Measurements from ENCODE around the gene EP400.
"Not testable (repeated sequence)": the region's sequence is repeated elsewhere in the genome, so short reads cannot be mapped to it uniquely, and the experiment has no call there.

EP400 gene

DNA sequence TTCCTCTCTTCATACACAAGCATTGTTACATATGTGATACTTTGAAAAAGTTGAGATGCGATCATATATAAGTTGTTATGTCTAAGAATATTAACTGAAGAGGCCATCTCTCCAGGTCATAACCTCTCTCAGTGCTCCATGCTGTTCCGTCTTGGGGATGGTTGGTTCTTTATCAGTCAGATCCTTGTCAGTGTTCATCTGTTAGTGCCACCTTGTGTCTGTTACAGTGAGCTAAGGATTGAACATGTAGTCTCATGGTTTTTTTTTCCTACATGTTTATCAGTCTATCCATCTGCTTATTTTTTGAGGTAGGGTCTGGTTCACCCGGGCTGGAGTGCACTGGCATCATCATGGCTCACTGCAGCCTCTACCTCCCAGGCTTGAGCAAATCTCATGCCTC, 30.5 kb downstream of the EP400 start:
- no peak for DNase-seq (ENCODE audit: extremely low spot score)
- CTCF ChIA-PET: no interaction called here
- TF ChIP-seq SUZ12 (IDR thresholded peaks at IDR 0.05): no peak
- TF ChIP-seq LEF1 (IDR thresholded peaks at IDR 0.05; ENCODE audit: borderline replicate concordance): no peak
- no peak for TF ChIP-seq FOXM1 (IDR thresholded peaks at IDR 0.05; ENCODE audit: borderline replicate concordance)
- no peak for TF ChIP-seq BHLHE40 (IDR thresholded peaks at IDR 0.05; ENCODE audit: borderline replicate concordance)
- no peak for TF ChIP-seq ZNF384 (IDR thresholded peaks at IDR 0.05)
- TF ChIP-seq FOXK2 (IDR thresholded peaks at IDR 0.05): no peak
- TF ChIP-seq ARNT (IDR thresholded peaks at IDR 0.05): no peak
- TF ChIP-seq PKNOX1 (IDR thresholded peaks at IDR 0.05): no peak
- no peak for TF ChIP-seq L3MBTL2 (conservative IDR thresholded peaks at IDR 0.05)
- TF ChIP-seq NFRKB (IDR thresholded peaks at IDR 0.05): no peak
- no peak for TF ChIP-seq FOXA1 (IDR thresholded peaks at IDR 0.05)
- TF ChIP-seq HDGF (IDR thresholded peaks at IDR 0.05; ENCODE audit: borderline replicate concordance): no peak
- no peak for TF ChIP-seq ELF4 (IDR thresholded peaks at IDR 0.05)
- TF ChIP-seq SP1 (IDR thresholded peaks at IDR 0.05): no peak
- POLR2A ChIA-PET: no interaction called here

- TF ChIP-seq SP1 (IDR thresholded peaks at IDR 0.05) (no peak), ARNT (IDR thresholded peaks at IDR 0.05) (no peak), SUZ12 (IDR thresholded peaks at IDR 0.05) (no peak), FOXM1 (IDR thresholded peaks at IDR 0.05; ENCODE audit: borderline replicate concordance) (no peak), L3MBTL2 (conservative IDR thresholded peaks at IDR 0.05) (no peak), NFRKB (IDR thresholded peaks at IDR 0.05) (no peak), HDGF (IDR thresholded peaks at IDR 0.05; ENCODE audit: borderline replicate concordance) (no peak), PKNOX1 (IDR thresholded peaks at IDR 0.05) (no peak), FOXA1 (IDR thresholded peaks at IDR 0.05) (no peak), TARDBP (IDR thresholded peaks at IDR 0.05) (no peak), BHLHE40 (IDR thresholded peaks at IDR 0.05; ENCODE audit: borderline replicate concordance) (no peak), FOXK2 (IDR thresholded peaks at IDR 0.05) (no peak), ZNF384 (IDR thresholded peaks at IDR 0.05) (no peak), ELF4 (IDR thresholded peaks at IDR 0.05) (no peak), LEF1 (IDR thresholded peaks at IDR 0.05; ENCODE audit: borderline replicate concordance) (no peak), CTBP1 (IDR thresholded peaks at IDR 0.05; ENCODE audit: borderline replicate concordance) (no peak)
- CTCF ChIA-PET: no interaction called here
- no peak for DNase-seq (ENCODE audit: extremely low spot score)
- POLR2A ChIA-PET: no interaction called here
Measured at GRCh38 chr12:131981388-131981787, 31.6 kb downstream of the EP400 start.

DNA sequence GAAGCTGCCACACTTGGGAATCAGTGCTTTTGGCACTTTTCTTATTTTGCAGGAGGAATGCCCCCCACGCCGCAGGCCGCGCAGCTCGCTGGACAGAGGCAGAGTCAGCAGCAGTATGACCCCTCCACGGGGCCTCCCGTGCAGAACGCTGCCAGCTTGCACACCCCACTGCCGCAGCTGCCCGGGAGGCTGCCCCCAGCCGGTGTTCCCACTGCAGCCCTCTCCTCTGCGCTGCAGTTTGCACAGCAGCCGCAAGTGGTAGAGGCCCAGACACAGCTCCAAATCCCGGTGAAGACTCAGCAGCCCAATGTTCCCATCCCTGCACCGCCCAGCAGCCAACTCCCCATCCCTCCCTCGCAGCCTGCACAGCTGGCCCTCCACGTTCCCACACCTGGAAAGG, 32.3 kb downstream of the EP400 start:
- TF ChIP-seq TARDBP (IDR thresholded peaks at IDR 0.05) (no peak), FOXM1 (IDR thresholded peaks at IDR 0.05; ENCODE audit: borderline replicate concordance) (no peak)
- ChIA-PET POLR2A (no interaction called here), CTCF (no interaction called here)
- no peak for DNase-seq (ENCODE audit: extremely low spot score)

DNA sequence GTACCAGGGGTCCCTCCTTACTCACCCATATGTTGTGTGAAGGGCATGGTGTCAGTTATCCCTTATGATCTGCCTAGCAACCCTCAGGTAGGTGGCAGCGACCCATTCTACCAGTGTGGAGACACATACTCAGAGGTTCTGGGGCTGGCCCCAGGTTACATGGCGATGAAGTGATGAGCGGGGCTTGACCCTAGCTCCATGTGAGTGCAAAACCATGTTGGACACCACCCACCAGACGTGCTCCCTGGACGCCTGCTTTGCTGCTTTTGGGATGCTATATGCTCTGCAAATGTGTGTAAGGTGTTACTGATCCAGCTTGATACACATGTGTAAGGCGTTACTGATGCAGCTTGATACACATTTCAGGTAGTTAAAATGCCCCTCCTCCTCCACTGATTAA, 33.3 kb downstream of the EP400 start:
- no peak for DNase-seq (ENCODE audit: extremely low spot score)
- TF ChIP-seq FOXA1 (IDR thresholded peaks at IDR 0.05) (no peak), TARDBP (IDR thresholded peaks at IDR 0.05) (no peak), PKNOX1 (IDR thresholded peaks at IDR 0.05) (no peak), NFRKB (IDR thresholded peaks at IDR 0.05) (no peak), BHLHE40 (IDR thresholded peaks at IDR 0.05; ENCODE audit: borderline replicate concordance) (no peak), FOXK2 (IDR thresholded peaks at IDR 0.05) (no peak), SUZ12 (IDR thresholded peaks at IDR 0.05) (no peak), L3MBTL2 (conservative IDR thresholded peaks at IDR 0.05) (no peak), CTBP1 (IDR thresholded peaks at IDR 0.05; ENCODE audit: borderline replicate concordance) (no peak), FOXM1 (IDR thresholded peaks at IDR 0.05; ENCODE audit: borderline replicate concordance) (no peak), LEF1 (IDR thresholded peaks at IDR 0.05; ENCODE audit: borderline replicate concordance) (no peak), HDGF (IDR thresholded peaks at IDR 0.05; ENCODE audit: borderline replicate concordance) (no peak), ELF4 (IDR thresholded peaks at IDR 0.05) (no peak), SP1 (IDR thresholded peaks at IDR 0.05) (no peak), ZNF384 (IDR thresholded peaks at IDR 0.05) (no peak), ARNT (IDR thresholded peaks at IDR 0.05) (no peak)
- ChIA-PET CTCF (no interaction called here), POLR2A (no interaction called here)

- CTCF ChIA-PET: no interaction called here
- POLR2A ChIA-PET: no interaction called here
- TF ChIP-seq HDGF (IDR thresholded peaks at IDR 0.05; ENCODE audit: borderline replicate concordance) (no peak), NFRKB (IDR thresholded peaks at IDR 0.05) (no peak), ARNT (IDR thresholded peaks at IDR 0.05) (no peak), ELF4 (IDR thresholded peaks at IDR 0.05) (no peak), FOXA1 (IDR thresholded peaks at IDR 0.05) (no peak), FOXM1 (IDR thresholded peaks at IDR 0.05; ENCODE audit: borderline replicate concordance) (no peak), SP1 (IDR thresholded peaks at IDR 0.05) (no peak), TARDBP (IDR thresholded peaks at IDR 0.05) (no peak), L3MBTL2 (conservative IDR thresholded peaks at IDR 0.05) (no peak), PKNOX1 (IDR thresholded peaks at IDR 0.05) (no peak)
- DNase-seq (ENCODE audit: extremely low spot score): no peak
Measured at GRCh38 chr12:131983554-131983953, 33.8 kb downstream of the EP400 start.

- no peak for DNase-seq (ENCODE audit: extremely low spot score)
- CTCF ChIA-PET: interaction anchor here (0.6 kb wide), 1 partner anchor 16 kb away, joined by 4 read pairs; no protein-coding TSS in a partner anchor
- TF ChIP-seq SUZ12 (IDR thresholded peaks at IDR 0.05): no peak
- no peak for TF ChIP-seq HDGF (IDR thresholded peaks at IDR 0.05; ENCODE audit: borderline replicate concordance)
- TF ChIP-seq NFRKB (IDR thresholded peaks at IDR 0.05): no peak
- no peak for TF ChIP-seq SP1 (IDR thresholded peaks at IDR 0.05)
- no peak for TF ChIP-seq TARDBP (IDR thresholded peaks at IDR 0.05)
- no peak for TF ChIP-seq FOXK2 (IDR thresholded peaks at IDR 0.05)
- no peak for TF ChIP-seq ARNT (IDR thresholded peaks at IDR 0.05)
- TF ChIP-seq ELF4 (IDR thresholded peaks at IDR 0.05): no peak
- no peak for TF ChIP-seq ZNF384 (IDR thresholded peaks at IDR 0.05)
- no peak for TF ChIP-seq PKNOX1 (IDR thresholded peaks at IDR 0.05)
- no peak for TF ChIP-seq L3MBTL2 (conservative IDR thresholded peaks at IDR 0.05)
- no peak for TF ChIP-seq LEF1 (IDR thresholded peaks at IDR 0.05; ENCODE audit: borderline replicate concordance)
- POLR2A ChIA-PET: no interaction called here
Measured at GRCh38 chr12:131984334-131984733, 34.6 kb downstream of the EP400 start.

DNA sequence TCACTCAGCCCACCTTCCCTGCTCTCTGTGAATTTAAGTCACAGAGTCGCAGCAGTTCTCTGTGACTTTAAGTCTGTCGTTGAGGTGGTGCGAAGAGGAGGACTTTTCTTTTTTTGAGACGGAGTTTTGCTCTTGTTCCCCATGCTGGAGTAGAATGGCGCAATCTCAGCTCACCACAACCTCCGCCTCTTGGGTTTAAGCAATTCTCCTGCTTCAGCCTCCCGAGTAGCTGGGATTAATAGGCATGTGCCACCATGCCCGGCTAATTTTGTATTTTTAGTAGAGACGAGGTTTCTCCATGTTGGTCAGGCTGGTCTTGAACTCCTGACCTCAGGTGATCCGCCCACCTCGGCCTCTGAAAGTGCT, 35.8 kb downstream of the EP400 start:
- DNase-seq (ENCODE audit: extremely low spot score); CTCF ChIA-PET; POLR2A ChIA-PET: not testable (repeated sequence)
